ENCODE data around the gene MSLN.

GRCh38 chr16:801584-802363, 41.2 kb downstream of the MSLN start:
- TF ChIP-seq CTCF (IDR thresholded peaks at IDR 0.05; ENCODE audit: low read depth, low read length), result no peak
- no peak for TF ChIP-seq POLR2A (IDR thresholded peaks at IDR 0.05; ENCODE audit: extremely low read depth, insufficient read length)

Measured in NB4 (cell line).